Calu3 (cell line): ENCODE results near the gene RABGAP1L. TPM values are rescaled to one million over a fixed set of nuclear protein-coding genes. Genes with fewer than 3 reads are reported as not detected.

ENCODE experiments used
- BruUV-seq: library from RNA; stranded (reverse); fragments of 400-500 nt; replicated peaks from 2 replicates; lab custom pipeline; 2021; lab: Mats Ljungman, UMichigan
- CTCF ChIA-PET: fragments of 300-600 bp; sonication (Branson Sonifier 250); formaldehyde crosslinking; loops from one replicate; lab custom pipeline; 2022; ENCODE audit warnings: antibody characterized with exemption; lab: Charles Lee
- DNase-seq: peaks from one replicate; pipeline ENCODE4 v3.0.0; 2022
- H3K27ac Mint-ChIP-seq: one replicate; pipeline ENCODE4 v1.8.0; 2022; ENCODE audit warnings: mixed read lengths; ENCODE audit not compliant: unreplicated experiment
- H3K27me3 Mint-ChIP-seq: one replicate; pipeline ENCODE4 v1.8.0; 2022; ENCODE audit warnings: mixed read lengths; ENCODE audit not compliant: unreplicated experiment
- H3K36me3 Mint-ChIP-seq: one replicate; pipeline ENCODE4 v1.8.0; 2022; ENCODE audit warnings: mild to moderate bottlenecking, moderate library complexity, mixed read lengths; ENCODE audit not compliant: insufficient read depth, unreplicated experiment
- H3K4me1 Mint-ChIP-seq: one replicate; pipeline ENCODE4 v1.8.0; 2022; ENCODE audit warnings: mild to moderate bottlenecking, low read depth, mixed read lengths; ENCODE audit not compliant: unreplicated experiment
- H3K4me3 Mint-ChIP-seq: one replicate; pipeline ENCODE4 v1.8.0; 2022; ENCODE audit warnings: mild to moderate bottlenecking, low read depth, moderate library complexity, mixed read lengths; ENCODE audit not compliant: unreplicated experiment
- H3K9me3 Mint-ChIP-seq: one replicate; pipeline ENCODE4 v1.8.0; 2022; ENCODE audit warnings: low read depth, mixed read lengths; ENCODE audit not compliant: unreplicated experiment
- CTCF ChIP-seq: fragments of 200-600 bp; IDR thresholded peaks from one replicate; pipeline ENCODE4 v1.8.0; 2022; ENCODE audit warnings: antibody characterized with exemption; ENCODE audit not compliant: unreplicated experiment
- intact Hi-C: fragments of 100-400 bp; cut with micrococcal nuclease; formaldehyde crosslinking; loops from one replicate; pipeline ENCODE4 v1.10.0; 2022; ENCODE audit not compliant: unreplicated experiment
- total RNA-seq: library from RNA; stranded (reverse); gene quantifications from 2 replicates; pipeline ENCODE4 v1.2.3, GENCODE V29; 2022

Gene RABGAP1L
- total RNA-seq, 1 experiment from 2014 or later = 135 TPM

GRCh38 chr1:174131032-174131638 lies 28.2 kb upstream of the RABGAP1L start:
- TF ChIP-seq CTCF = no peak
- no peak overlapping the region for H3K27ac Mint-ChIP-seq
- H3K4me1 Mint-ChIP-seq = no peaks in the 10 kb centered on the region
- CTCF ChIA-PET = no interaction called here
- no peak for DNase-seq
- intact Hi-C loops = no loop called here
- peaks cover 2% of the 10 kb centered on the region for H3K9me3 Mint-ChIP-seq
- H3K27me3 Mint-ChIP-seq = peaks cover 35% of the 10 kb centered on the region
- no peak overlapping the region for H3K4me3 Mint-ChIP-seq
- BruUV-seq = no TSS peak
- no peaks in the 10 kb centered on the region for H3K36me3 Mint-ChIP-seq

- Mint-ChIP-seq H3K27ac (no peak overlapping the region), H3K4me3 (no peak overlapping the region), H3K9me3 (peaks cover 2% of the 10 kb centered on the region), H3K4me1 (no peaks in the 10 kb centered on the region), H3K36me3 (no peaks in the 10 kb centered on the region), H3K27me3 (peaks cover 18% of the 10 kb centered on the region)
- intact Hi-C loops = no loop called here
- BruUV-seq = no TSS peak
- CTCF ChIA-PET = interaction anchor here (1.6 kb wide), 1 partner anchor 15 kb away, joined by 3 read pairs; no protein-coding TSS in a partner anchor
- DNase-seq = no peak
- no peak for TF ChIP-seq CTCF
Observed at GRCh38 chr1:174134003-174134659, 25.2 kb upstream of the RABGAP1L start.

- no peak for TF ChIP-seq CTCF
- no peaks in the 10 kb centered on the region for H3K4me1 Mint-ChIP-seq
- intact Hi-C loops = no loop called here
- no TSS peak for BruUV-seq
- peaks cover 9% of the 10 kb centered on the region for H3K27me3 Mint-ChIP-seq
- CTCF ChIA-PET = interaction anchor here (0.6 kb wide), 2 partner anchors 18 to 435 kb away, joined by 3 read pairs; no protein-coding TSS in a partner anchor
- H3K4me3 Mint-ChIP-seq = no peak overlapping the region
- DNase-seq = no peak
- H3K9me3 Mint-ChIP-seq = peaks cover 4% of the 10 kb centered on the region
- H3K36me3 Mint-ChIP-seq = no peaks in the 10 kb centered on the region
- no peak overlapping the region for H3K27ac Mint-ChIP-seq
Observed at GRCh38 chr1:174135211-174135610, 24.1 kb upstream of the RABGAP1L start.

- Mint-ChIP-seq H3K27ac (no peak overlapping the region), H3K4me1 (no peaks in the 10 kb centered on the region), H3K36me3 (no peaks in the 10 kb centered on the region), H3K4me3 (no peak overlapping the region), H3K27me3 (no peaks in the 10 kb centered on the region), H3K9me3 (peaks cover 2% of the 10 kb centered on the region)
- no TSS peak for BruUV-seq
- no peak for DNase-seq
- intact Hi-C loops = no loop called here
- TF ChIP-seq CTCF = no peak
- CTCF ChIA-PET = no interaction called here
Observed at GRCh38 chr1:174136714-174137113, 22.6 kb upstream of the RABGAP1L start.
